Thyroid gland (tissue), 4 donors: ENCODE measurements around the gene AK8.

Experiments
- POLR2A ChIP-seq, 2 donors: fragments of 450-650 bp; IDR thresholded peaks; one replicate each; pipeline ENCODE4 v1.6.1; 2017; ENCODE audit warnings: antibody characterized with exemption in 2 of 2, mild to moderate bottlenecking in 2 of 2, moderate library complexity in 1 of 2
- TF ChIP-seq, protein P1 (sequence below), 6 experiments: fragments of 200-600 bp in 3 of 6; fragments of 450-650 bp in 3 of 6; sonication (generic) in 3 of 6; IDR thresholded peaks; one replicate each; pipeline ENCODE4 v1.5.1; 2016 to 2019; ENCODE audit warnings: antibody characterized with exemption in 6 of 6, mild to moderate bottlenecking in 2 of 6, inconsistent platforms in 1 of 6, moderate library complexity in 1 of 6

GRCh38 chr9:132723809-132724208, 154.3 kb downstream of the AK8 start:
- TF ChIP-seq, protein P1, sequence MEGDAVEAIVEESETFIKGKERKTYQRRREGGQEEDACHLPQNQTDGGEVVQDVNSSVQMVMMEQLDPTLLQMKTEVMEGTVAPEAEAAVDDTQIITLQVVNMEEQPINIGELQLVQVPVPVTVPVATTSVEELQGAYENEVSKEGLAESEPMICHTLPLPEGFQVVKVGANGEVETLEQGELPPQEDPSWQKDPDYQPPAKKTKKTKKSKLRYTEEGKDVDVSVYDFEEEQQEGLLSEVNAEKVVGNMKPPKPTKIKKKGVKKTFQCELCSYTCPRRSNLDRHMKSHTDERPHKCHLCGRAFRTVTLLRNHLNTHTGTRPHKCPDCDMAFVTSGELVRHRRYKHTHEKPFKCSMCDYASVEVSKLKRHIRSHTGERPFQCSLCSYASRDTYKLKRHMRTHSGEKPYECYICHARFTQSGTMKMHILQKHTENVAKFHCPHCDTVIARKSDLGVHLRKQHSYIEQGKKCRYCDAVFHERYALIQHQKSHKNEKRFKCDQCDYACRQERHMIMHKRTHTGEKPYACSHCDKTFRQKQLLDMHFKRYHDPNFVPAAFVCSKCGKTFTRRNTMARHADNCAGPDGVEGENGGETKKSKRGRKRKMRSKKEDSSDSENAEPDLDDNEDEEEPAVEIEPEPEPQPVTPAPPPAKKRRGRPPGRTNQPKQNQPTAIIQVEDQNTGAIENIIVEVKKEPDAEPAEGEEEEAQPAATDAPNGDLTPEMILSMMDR (IDR thresholded peaks at IDR 0.05), result no peak
- TF ChIP-seq POLR2A (IDR thresholded peaks at IDR 0.05), result no peak
